ENCODE results near the gene OR10X1.

Gene OR10X1, protein sequence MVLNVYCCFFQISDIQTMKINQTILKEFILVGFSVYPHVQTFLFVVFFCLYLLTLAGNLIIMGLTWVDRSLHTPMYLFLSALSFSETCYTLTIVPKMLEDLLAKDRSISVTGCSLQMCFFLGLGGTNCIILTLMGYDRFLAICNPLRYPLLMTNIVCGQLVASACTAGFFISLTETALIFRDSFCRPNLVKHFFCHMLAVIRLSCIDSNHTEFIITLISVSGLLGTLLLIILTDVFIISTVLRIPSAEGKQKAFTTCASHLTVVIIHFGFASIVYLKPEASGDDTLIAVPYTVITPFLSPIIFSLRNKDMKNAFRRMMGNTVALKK

DNA sequence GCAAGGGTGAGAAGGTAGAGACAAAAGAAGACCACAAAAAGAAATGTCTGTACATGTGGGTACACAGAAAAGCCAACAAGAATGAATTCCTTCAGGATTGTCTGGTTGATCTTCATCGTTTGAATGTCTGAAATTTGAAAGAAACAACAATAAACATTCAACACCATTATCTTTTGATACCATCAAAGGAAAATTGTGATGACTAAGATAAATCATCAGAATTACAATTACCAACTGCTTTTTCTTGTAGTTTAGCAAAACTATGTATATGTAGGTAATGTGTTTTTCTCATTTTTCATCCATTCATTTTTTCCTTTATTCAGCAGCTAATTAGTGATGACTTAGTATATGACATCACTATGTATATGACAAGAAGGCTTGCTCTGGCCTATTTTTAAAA lies at the start of gene OR10X1:
TSS of gene OR10X1 (minus strand) at position 167 of the 400 bp plus-strand sequence. CDS start at position 167, 0 bp downstream.
- DNase-seq, result no peak

DNA sequence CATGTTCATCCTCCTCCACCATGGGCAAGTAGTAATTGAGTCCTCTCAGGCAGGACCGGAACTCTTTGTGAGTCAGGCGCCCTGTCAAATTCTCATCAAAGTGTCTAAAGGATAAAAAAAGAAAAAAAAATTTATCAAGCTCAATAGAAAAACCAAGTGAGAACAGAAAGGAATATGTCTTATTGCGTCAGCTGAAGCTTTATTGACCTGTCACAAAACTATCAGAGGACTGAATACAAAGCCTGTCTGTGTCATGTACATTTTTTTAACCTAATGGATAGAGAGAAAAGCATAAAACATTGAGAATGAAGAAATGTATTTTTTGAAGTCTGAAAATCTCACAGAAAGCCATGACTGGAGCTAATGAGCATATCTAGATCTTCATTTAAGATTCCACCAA lies 34.1 kb upstream of the OR10X1 start:
- DNase-seq, result no peak

DNA sequence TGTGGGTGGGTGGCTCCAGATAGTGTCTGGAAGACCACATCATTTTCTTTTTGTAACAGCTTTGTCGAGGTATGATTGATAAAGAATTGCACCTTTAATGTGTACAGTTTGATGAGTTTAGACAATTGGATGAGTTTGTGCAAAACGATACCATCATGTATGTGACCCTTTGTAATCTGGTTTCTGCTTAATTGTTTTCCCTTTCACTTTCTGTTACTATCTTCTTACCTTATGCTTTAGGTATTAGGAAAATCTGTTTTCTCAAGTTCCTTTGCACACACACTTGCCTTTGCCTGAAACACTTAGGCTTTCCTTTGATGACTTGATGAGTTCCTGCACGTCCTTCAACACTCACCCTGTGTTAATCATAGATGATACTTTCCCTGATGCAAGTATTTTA lies 32.2 kb upstream of the OR10X1 start:
- no peak for DNase-seq

DNA sequence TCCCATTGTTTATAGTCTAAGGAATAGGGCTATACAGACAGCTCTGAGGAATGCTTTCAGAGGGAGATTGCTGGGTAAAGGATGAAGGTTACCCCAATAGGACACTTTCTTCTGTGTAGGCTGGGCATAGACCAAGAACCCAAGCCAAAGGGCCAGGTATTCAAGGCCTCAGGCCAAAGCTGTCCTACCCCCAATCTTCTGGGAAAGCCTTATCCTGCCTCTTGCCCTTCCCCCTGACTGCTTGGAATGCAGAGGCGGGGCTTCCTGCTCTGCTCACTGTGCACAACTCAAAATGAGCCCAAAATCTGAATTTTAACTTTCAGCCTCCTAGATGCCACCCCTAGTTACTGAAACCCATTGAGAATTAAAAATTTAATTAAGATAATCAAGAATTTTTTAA lies 27.6 kb upstream of the OR10X1 start:
- no peak for DNase-seq

DNA sequence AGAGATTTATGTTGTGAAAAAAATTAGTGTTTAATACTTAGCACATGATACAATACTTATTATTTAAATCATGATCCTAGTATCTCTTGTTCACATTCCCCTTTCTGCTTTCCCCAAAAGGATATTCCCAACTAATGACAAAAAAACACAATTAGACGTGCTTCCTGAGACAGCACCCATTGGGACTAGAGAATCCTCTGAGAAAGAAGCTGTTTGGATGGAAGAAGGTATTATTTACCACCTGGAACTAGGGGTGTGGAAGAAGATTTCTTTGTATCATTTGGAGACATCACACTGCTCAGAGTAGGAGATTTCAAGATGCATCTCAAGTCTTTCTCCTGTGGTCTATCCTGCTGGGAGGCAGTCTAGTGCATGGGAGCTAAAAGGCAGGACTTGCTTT lies 25.3 kb upstream of the OR10X1 start, which contains the start of gene OR10Z1:
TSS of gene OR10Z1 (plus strand) at position 301 of the 400 bp plus-strand sequence. CDS start 1,171 bp downstream, outside the sequence.
- no peak for DNase-seq

DNA sequence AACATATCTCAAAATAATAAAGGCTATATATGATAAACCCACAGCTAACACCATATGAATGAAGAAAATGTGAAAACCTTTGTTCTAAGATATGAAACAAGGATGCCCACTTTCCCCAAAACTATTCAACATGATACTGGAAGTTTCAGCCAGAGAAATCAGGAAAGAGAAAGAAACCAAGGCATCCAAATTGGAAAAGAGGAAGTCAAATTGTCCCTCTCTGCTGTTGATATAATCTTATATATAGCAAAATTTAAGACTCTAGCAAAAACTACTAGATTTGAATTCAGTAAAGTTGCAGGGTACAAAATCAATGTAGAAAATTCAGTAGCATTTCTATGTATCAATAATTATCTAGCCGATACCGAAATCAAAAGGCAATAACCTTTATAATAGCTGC lies 21.0 kb upstream of the OR10X1 start:
- no peak for DNase-seq

DNA sequence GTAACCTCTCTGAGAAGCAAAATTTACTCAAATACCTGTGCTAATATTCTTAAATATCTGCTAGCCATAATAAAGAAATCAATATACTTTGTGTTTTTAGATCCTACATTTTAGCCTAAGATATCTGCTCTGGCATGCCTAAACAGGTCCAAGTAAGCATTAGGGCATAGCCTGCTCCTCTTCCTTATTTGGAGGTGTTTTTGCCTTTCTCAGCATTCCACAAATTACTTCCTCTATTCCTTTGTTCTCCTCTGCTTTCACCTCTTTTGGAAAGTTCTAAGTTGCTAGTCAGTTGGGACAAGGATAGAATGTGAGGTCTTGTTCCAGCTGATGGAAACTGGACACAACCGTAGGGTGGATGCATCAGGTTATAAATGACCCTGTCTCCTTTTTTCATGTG lies 7.2 kb upstream of the OR10X1 start:
- DNase-seq, result no peak

DNA sequence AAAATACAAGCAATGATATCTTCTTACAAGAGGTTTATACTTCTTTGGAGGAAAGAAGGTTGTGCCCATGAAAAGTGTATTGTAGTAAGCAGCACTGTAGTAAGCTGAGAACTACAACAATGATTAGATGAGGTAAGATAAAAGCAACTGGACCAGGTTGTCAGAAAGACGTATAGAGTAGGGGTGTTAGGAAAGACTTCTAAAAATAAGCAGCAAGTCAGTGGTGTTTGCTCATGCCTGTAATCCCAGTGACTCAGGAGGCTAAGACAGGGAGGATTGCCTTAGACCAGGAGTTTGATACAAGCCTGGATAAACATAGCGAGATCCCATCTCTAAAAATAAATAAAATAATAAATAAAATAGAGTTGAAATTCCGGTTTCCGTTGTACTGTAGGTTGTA lies 4.3 kb upstream of the OR10X1 start:
- DNase-seq, result no peak

DNA sequence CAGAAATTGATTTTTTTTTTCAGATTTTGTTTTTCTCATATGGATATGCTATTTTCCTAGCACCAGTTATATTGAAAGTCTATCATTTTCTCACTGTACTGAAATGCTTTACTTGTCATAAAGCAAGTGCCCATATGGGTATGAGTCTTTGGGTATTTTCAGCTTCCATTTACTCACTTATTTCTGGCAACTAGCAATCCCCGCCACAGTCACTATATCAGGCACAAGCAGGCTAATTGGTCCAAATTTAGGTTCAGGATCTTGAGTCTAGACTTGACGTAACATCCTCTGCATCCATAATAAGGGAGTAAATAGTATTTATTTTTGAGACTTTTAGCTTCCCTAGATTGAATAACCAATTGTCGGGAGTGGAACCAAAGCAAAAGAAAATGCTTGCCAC lies 2.1 kb downstream of the OR10X1 start:
- DNase-seq, result no peak

DNA sequence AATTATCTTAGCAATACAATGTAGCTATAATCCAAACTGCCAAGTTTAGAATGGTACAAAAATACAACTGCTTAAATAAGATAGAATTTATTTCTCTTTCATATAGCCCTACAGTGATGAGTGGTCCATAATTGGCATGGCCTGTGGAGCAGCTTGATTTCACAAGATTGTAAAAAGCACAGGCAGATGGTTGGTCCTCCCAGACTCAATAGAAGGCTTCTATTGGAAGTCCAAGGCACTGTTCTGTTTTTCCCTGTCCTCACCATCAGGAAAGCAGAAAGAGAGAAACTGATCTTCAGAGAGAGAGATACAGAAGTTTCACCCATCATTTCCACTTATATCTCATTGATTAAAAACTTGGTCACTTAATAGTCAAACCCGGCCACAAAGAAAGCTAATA lies 7.5 kb downstream of the OR10X1 start:
- DNase-seq, result no peak

DNA sequence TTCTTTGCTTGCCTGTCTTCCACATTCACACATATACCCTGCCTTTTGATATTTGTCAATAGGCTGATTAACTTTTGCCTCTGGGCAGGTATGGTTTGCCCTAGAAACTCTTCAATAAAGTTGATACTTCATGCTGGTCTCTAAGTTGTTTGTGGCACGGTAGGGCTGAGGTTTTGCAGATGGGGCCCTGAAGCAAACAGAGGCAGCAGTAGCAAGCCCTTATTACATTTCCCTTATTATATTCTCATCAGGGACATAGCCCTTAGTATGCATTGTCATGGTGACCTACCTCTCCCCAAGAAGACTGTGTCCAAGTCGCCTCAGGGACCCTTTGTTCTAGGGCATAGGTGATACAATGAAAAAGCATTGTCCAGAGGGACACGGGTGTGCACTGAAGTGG lies 9.2 kb downstream of the OR10X1 start, which contains the start of gene OR6P1:
TSS of gene OR6P1 (minus strand) at position 101 of the 400 bp plus-strand sequence. CDS start 6,976 bp downstream, outside the sequence.
- DNase-seq, result no peak

DNA sequence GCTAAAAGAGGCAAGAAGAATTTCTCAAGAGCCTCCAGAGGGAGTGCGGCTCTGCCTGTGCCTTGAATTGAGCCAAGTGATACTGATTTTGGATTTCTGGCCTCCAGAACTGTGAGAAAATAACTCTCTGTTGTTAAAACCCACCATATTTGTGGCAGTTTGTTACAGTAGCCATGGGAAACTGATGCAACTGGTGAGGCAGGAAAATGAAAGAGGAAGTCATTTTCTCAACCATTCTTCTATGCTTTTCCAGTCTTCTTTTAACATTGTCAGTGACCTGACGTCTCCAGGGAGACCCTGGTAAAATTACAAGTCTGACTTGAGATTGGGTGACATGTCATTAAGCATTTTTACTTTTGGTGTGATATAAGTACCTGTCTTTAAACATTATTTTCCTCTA lies 15.1 kb downstream of the OR10X1 start:
- no peak for DNase-seq

DNA sequence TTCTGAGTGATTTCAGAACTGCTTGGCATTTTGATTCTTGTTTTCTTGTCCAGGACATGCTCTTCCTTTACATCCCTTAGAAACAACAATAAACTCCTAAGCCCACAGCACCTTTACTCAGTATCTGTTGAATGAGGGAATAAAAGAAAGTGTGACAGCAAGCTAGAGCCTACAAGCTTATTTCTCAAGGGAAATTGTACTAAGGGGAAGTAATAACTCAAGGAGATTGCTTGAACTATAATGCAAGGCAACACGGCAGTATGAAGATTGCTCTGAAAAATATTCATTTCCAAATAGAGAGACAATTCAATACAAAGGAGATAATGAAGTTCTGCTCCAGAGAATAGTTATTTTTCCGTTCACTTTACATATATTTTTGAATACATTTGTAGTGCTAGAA lies 15.8 kb downstream of the OR10X1 start:
- no peak for DNase-seq

DNA sequence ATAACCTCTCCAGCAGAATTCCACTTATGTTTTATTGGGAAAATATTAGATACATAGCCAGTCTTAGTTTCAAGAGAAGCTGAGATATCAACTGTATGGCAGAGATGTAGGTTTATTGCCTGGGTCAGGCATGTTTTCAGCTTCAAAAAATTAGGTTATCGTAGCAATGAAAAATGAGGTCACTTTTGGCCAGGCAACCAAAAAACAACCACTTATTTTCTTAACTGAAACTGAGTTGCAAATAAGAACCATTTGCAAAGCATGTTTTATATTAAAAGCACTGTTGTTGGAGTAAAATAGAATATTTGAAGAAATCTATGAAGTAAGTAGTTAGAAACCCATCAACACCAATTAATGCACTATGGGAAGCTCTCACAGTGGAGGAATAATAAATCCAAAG lies 20.0 kb downstream of the OR10X1 start:
- DNase-seq, result no peak

DNA sequence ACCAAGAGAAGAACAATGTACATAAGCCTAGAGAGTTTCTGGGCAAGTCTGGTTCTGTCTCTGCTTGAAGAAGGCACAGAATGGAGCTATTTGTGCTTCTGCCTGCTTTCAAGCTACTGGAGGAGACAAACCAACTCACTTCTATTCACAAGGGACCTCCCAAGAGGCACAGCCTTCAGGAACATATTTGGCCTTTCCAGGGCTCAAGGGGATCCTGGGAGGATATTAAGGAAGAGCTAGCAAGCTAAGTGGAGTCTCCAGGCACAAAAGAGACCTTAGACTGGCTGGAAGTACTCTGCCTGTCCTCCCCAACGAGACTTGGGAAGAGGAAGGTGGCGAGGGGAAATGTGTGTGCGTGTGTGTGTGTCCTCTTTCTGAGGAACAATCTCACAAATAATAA lies 25.3 kb downstream of the OR10X1 start, which contains the start of gene OR6Y1:
TSS of gene OR6Y1 (minus strand) at position 54 of the 400 bp plus-strand sequence. CDS start 6,300 bp downstream, outside the sequence.
- DNase-seq, result no peak

DNA sequence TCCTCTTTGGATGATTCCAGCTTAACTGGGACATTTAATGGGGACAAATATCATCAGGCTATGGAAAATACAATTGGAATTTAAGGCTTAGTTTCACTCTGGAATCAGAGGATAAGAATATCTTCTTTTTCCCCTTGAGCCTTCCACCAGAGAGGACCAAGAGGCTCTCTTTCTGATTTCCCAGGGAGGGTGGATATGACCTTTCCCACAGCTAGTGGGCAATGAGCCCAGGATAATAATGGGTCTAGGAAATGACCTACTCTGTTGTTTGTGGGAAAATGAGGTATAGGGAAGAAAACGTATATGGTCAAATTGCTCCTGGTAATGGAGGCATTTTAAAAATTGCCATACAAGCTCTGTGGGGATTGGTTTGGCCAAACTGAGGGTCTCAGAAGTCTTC lies 27.4 kb downstream of the OR10X1 start:
- DNase-seq, result no peak

DNA sequence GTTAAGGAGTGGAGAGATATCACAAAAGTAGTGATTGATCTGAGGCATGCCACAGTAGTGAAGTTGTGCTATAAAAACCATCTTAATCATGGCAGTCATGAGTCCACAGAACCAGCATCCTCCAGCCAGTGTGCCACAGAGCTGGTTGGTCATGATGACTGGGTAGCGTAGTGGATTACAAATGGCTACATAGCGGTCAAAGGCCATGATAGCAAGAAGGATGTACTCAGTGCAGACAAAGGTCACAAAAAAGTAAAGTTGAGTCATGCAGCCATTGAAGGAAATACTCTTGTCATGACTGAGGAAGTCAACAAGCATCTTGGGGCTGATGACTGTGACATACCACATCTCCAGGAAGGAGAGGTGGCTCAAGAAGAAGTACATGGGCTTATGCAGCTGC lies 32.2 kb downstream of the OR10X1 start:
- no peak for DNase-seq

DNA sequence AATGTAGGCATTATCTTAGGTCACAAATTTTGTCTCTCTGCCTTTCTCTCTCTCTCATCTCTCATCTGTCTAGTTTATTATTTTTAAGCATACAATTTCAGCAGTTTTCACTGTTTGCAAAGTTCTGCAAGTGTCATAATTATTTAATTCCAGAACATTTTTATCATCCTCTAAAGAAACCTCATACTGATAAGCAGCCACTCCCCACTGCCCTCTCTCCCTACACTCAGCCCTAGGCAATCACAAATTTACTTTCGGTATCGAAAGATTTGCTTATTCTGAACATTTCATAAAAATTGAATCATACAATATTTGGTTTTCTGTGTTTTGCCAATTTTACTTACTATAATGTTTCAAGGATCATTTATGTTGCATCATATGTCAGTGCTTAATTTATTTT lies 42.1 kb downstream of the OR10X1 start:
- no peak for DNase-seq

DNA sequence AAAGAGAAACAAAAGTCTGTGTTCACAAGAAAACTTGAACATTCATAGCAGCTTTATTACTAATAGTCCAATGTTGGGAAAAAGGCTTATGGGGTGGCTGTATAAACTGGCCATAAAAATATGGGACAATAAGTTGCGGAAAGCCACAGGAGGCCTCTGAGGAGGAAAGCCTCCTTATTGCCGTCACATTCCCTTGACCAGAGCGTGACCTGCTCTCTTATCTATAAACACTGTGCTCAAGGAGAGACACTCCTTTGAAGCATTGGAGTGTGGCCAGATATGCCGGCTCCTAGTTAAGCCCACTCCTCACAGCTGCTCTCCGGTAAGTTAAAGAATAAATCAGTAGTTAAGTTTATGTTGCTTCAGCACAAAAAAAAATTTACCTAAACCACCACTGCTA lies 45.2 kb downstream of the OR10X1 start:
- DNase-seq, result no peak
